Astrocyte (in vitro differentiated cells and primary cell): Measurements from ENCODE around the gene PILRA.

Experiments used
- EZH2 ChIP-seq: IDR thresholded peaks from 2 replicates; pipeline ENCODE4 v1.6.1; 2012; ENCODE audit warnings: mild to moderate bottlenecking, low read length, inconsistent platforms; ENCODE audit not compliant: insufficient read depth
- TF ChIP-seq, protein P1 (sequence below): IDR thresholded peaks from 2 replicates; pipeline ENCODE4 v1.5.1; 2011; ENCODE audit warnings: low read depth, mild to moderate bottlenecking, inconsistent platforms, low read length, moderate library complexity; ENCODE audit not compliant: insufficient read depth

DNA sequence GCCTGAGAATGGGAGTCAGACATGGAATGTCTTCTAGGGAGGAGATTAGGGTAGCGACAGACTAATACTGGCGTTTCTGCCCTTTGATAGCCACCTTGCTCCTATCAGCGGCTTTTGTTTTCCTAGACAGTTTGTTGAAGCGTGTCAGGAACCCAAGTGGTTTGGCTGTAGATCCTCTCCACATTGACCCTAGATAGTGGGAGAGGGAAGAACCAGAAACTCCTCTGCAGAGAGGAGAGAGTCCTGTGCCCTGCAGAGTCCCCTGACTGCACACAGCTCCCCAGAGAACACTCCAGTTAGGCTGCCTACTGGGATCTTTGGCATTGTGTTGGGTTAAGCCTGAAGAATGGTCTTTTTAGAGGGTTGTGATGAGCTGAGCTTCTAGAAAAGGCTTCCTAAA is 58.8 kb downstream of the PILRA start:
- TF ChIP-seq, protein P1, sequence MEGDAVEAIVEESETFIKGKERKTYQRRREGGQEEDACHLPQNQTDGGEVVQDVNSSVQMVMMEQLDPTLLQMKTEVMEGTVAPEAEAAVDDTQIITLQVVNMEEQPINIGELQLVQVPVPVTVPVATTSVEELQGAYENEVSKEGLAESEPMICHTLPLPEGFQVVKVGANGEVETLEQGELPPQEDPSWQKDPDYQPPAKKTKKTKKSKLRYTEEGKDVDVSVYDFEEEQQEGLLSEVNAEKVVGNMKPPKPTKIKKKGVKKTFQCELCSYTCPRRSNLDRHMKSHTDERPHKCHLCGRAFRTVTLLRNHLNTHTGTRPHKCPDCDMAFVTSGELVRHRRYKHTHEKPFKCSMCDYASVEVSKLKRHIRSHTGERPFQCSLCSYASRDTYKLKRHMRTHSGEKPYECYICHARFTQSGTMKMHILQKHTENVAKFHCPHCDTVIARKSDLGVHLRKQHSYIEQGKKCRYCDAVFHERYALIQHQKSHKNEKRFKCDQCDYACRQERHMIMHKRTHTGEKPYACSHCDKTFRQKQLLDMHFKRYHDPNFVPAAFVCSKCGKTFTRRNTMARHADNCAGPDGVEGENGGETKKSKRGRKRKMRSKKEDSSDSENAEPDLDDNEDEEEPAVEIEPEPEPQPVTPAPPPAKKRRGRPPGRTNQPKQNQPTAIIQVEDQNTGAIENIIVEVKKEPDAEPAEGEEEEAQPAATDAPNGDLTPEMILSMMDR, result no peak
- no peak for TF ChIP-seq EZH2
